ENCODE data around the gene TTLL1.

TTLL1 gene

DNA sequence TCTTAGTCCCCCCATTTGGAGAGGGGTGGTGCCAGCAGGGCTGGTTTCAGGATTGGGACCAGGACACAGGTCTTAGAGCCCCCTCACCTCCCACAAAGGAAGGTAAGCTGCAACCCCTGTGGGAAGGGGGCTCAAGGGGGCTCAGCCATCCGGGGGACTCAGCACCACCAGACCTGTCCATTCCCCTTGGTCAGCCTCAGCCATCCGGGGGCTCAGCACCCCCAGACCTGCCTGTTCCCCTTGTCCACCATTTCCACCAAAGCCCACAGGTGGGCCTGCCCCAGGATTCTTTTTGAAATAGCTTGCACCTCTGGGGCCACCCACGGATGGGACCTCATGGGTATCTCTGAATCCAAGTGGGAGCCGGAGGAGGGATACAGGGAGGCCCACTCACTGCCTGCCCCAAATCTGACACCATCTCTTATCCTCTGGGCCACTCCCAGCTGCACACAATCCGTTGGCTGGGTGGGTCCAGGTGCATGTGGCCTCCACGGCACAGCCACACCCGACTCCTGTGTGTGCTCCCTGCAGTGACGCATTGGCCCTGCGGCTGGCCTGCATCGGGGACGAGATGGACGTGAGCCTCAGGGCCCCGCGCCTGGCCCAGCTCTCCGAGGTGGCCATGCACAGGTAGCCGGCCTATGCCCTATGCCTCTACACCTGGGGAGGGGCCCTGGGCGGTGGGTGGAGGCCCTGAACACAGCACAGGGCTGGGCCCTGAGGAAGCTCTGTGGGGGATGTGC, 38.1 kb upstream of the TTLL1 start:
- Histone ChIP-seq H3K9ac (ENCODE audit: low read length) (no peak overlapping the region), H3K36me3 (ENCODE audit: control insufficient read depth, insufficient read depth, low read length, severe bottlenecking) (peaks cover 4% of the 10 kb centered on the region), H3K4me1 (ENCODE audit: control insufficient read depth, insufficient read depth, low read length) (peaks cover 4% of the 10 kb centered on the region), H3K4me3 (ENCODE audit: low read length) (no peak overlapping the region), H3K27me3 (replicated peaks; ENCODE audit: control insufficient read depth, insufficient read depth, low read length) (no peaks in the 10 kb centered on the region), H3K9me3 (ENCODE audit: control insufficient read depth, low read length) (no peaks in the 10 kb centered on the region)
- no peak for DNase-seq (ENCODE audit: low read depth)

DNA sequence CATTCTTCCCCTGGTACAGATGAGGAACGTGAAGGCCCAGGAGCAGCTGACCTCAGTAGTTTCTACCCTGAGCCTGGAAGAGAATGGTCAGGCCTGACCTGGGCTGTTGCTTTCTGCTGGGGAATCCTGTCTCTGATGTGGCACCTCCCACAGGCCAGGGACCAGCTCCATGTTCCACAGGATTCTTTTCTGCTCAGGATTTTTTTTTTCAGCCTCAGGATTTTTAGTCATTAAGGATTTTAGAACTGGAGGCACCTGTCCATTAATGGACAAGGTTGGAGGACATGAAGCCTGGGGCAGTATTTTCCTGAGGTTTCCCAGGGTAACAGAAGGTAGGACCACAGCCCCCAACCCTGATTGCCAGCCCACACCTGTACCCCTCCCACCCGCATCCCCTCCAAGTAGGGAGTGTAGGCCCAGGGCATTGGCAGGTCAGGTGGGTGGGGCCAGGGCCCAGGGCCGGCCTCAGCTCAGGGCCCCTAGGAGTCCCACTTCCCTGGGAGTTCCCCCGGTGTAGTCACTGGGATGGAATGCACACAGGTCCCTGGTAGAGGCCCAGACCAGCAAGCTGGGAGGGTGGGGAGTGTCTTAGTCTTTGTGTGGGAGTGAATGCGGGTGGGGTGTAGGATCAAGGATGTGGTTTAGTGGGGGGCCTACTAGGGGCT, 37.4 kb upstream of the TTLL1 start:
- no peak overlapping the region for H3K4me3 ChIP-seq (ENCODE audit: low read length)
- no peaks in the 10 kb centered on the region for H3K27me3 ChIP-seq (replicated peaks; ENCODE audit: control insufficient read depth, insufficient read depth, low read length)
- H3K4me1 ChIP-seq (ENCODE audit: control insufficient read depth, insufficient read depth, low read length): peaks cover 4% of the 10 kb centered on the region
- no peak overlapping the region for H3K9ac ChIP-seq (ENCODE audit: low read length)
- no peaks in the 10 kb centered on the region for H3K9me3 ChIP-seq (ENCODE audit: control insufficient read depth, low read length)
- peak; percentile 67 for DNase-seq (ENCODE audit: low read depth)
- peaks cover 2% of the 10 kb centered on the region for H3K36me3 ChIP-seq (ENCODE audit: control insufficient read depth, insufficient read depth, low read length, severe bottlenecking)

DNA sequence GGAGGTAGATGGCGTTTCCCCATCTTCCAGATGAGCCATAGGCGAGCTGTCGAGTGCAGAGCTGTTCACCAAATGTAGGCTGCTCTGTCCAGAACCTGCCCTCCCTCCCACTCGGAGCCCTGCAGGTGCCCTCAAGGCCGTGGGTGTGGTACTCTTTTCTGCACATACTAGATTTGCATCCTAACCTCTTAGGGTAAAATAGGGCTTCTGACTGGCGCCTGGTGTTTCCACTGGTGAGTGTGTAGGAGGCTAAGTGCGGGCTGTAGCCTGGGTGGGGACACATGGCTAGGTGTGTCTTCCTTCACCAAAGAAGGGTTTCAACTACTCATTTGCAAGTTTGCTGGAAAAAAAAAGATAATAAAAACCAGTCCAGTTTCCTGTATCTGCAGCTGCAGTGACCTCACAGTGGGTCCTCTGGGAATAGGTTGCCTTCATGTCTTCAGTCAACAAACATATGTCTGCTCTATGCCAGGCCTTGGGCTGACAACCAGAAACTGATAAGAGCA, 29.8 kb upstream of the TTLL1 start:
- no peak for DNase-seq (ENCODE audit: low read depth)
- no peaks in the 10 kb centered on the region for H3K4me1 ChIP-seq (ENCODE audit: control insufficient read depth, insufficient read depth, low read length)
- no peaks in the 10 kb centered on the region for H3K9me3 ChIP-seq (ENCODE audit: control insufficient read depth, low read length)
- H3K27me3 ChIP-seq (replicated peaks; ENCODE audit: control insufficient read depth, insufficient read depth, low read length): peaks cover 8% of the 10 kb centered on the region
- no peak overlapping the region for H3K4me3 ChIP-seq (ENCODE audit: low read length)
- H3K36me3 ChIP-seq (ENCODE audit: control insufficient read depth, insufficient read depth, low read length, severe bottlenecking): no peaks in the 10 kb centered on the region
- H3K9ac ChIP-seq (ENCODE audit: low read length): no peak overlapping the region

DNA sequence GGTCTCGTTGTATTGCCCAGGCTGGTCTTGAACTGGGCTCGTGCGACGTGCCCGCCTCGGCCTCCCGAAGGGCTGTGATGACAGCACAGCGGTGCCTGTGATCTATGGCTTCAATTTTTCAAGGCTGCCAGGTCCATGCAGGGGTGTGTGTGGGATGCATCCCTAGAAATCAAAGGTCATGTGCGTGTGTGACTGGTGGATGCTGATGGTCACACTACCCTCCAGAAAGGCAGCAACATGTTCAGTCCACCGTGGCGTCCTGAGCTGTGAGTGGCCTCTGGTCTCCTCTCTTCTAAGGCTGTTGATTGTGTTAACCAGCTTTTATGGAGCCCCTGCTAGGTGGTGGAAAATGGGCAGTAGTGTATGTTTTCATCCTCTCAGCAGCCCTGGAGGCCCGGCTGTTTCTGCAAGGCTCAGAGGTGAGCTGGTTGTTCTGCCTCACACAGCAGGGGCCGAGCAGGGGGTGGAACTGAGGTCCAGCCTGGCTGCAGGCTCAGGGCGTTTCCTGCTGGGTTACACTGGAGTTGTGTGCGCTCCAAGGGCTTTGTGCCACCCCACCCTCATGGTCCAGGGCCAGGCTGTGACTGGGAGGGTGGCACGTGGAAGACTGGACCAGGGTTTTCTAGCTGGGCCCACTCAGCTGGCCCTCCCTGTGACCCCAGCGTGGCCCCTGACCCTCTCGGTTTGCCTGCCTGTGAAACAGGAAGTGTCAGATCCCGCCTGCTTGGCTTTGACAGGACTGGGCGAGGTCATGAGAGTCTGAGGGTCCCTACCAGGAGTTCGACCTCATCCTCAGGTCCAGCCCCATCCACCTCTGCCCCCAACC, 29.0 kb upstream of the TTLL1 start:
- H3K4me3 ChIP-seq (ENCODE audit: low read length): no peak overlapping the region

DNA sequence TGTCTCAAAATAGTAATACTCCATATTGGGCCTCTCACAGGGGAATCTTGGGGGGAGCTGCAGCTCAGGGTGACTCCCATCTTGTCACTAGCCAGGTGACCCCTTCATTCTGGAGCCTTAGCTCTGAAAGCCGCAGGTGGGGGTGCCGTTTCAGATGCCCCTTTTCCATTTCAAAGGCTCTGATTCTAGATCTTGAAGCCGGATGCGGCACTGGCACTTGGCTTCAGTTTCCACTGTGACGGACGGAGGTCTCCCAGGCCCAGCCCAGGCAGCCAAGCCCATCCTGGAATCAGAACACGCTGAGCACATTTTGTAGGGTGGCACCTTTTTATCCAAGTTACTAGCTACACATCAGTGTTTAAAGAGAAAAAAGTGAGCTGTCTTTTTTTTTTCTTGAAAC, 27.7 kb upstream of the TTLL1 start:
- no peaks in the 10 kb centered on the region for H3K4me1 ChIP-seq (ENCODE audit: control insufficient read depth, insufficient read depth, low read length)
- no peaks in the 10 kb centered on the region for H3K36me3 ChIP-seq (ENCODE audit: control insufficient read depth, insufficient read depth, low read length, severe bottlenecking)
- no peaks in the 10 kb centered on the region for H3K9me3 ChIP-seq (ENCODE audit: control insufficient read depth, low read length)
- DNase-seq (ENCODE audit: low read depth): no peak
- no peak overlapping the region for H3K4me3 ChIP-seq (ENCODE audit: low read length)
- H3K9ac ChIP-seq (ENCODE audit: low read length): no peak overlapping the region
- H3K27me3 ChIP-seq (replicated peaks; ENCODE audit: control insufficient read depth, insufficient read depth, low read length): peaks cover 13% of the 10 kb centered on the region

More for the DNA sequence above, 29.0 kb upstream of the TTLL1 start:
- no peak for DNase-seq (ENCODE audit: low read depth)
- no peaks in the 10 kb centered on the region for H3K36me3 ChIP-seq (ENCODE audit: control insufficient read depth, insufficient read depth, low read length, severe bottlenecking)
- no peaks in the 10 kb centered on the region for H3K4me1 ChIP-seq (ENCODE audit: control insufficient read depth, insufficient read depth, low read length)
- no peak overlapping the region for H3K9ac ChIP-seq (ENCODE audit: low read length)
- H3K27me3 ChIP-seq (replicated peaks; ENCODE audit: control insufficient read depth, insufficient read depth, low read length): peaks cover 11% of the 10 kb centered on the region
- H3K9me3 ChIP-seq (ENCODE audit: control insufficient read depth, low read length): no peaks in the 10 kb centered on the region

DNA sequence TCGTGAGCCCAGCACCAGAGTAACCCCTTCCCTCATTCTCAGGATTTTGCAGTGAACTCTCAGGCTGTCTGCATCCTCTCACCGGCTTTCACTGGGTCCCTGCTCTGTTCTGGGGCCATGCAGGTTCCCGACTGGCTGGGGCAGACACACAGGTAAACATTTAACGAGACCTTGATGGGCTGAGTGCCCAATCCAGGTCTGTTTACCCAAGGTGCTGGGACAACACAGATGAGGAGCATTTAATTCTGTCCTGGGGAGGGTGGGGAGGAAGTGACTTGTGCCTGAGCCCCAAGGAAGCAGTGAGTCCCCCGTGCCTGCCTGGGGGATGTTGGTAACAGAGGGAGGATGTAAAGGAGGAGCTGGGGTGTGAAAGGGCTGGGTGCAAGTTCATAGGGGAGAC, 25.8 kb upstream of the TTLL1 start:
- peaks cover 29% of the 10 kb centered on the region for H3K27me3 ChIP-seq (replicated peaks; ENCODE audit: control insufficient read depth, insufficient read depth, low read length)

DNA sequence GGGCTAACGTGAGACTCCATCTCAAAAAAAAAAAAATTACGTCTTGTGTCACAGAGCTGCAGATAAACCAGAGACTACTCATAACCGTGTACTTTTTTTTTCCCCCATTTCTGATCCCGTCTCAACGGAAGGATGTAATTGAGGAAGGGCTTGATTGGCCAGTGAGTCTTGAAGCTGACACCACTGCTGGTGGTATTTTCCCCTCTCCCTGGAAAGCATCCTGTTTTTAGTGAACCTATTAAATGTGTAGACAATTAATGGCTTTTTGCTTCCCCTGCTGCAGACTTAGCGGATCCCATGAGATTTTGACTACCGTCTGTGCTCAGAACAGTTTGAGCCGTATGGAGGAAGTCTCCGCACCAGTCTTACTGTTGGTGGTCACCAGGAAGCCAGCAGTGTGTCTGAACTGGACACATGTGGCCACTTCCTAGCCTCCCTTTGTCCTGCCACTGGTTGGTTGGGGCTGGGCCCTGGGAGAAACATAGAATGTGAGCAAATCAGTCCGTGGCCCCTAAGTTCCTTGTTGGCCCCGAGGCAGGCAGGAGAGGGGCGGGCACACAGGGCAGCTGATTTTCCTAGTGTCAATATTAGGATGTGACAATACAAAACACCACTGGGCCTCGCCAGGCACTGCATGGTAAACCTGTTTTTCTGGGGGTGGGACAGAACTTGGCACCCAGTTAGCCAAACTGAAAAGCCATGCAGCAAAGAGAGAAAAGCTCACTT, 24.5 kb upstream of the TTLL1 start:
- Histone ChIP-seq H3K4me3 (ENCODE audit: low read length) (no peak overlapping the region), H3K27me3 (replicated peaks; ENCODE audit: control insufficient read depth, insufficient read depth, low read length) (peaks cover 38% of the 10 kb centered on the region)

More for the DNA sequence above, 25.8 kb upstream of the TTLL1 start:
- peaks cover 6% of the 10 kb centered on the region for H3K4me1 ChIP-seq (ENCODE audit: control insufficient read depth, insufficient read depth, low read length)
- no peaks in the 10 kb centered on the region for H3K9me3 ChIP-seq (ENCODE audit: control insufficient read depth, low read length)
- DNase-seq (ENCODE audit: low read depth): no peak
- no peak overlapping the region for H3K4me3 ChIP-seq (ENCODE audit: low read length)
- no peak overlapping the region for H3K9ac ChIP-seq (ENCODE audit: low read length)
- H3K36me3 ChIP-seq (ENCODE audit: control insufficient read depth, insufficient read depth, low read length, severe bottlenecking): no peaks in the 10 kb centered on the region

DNA sequence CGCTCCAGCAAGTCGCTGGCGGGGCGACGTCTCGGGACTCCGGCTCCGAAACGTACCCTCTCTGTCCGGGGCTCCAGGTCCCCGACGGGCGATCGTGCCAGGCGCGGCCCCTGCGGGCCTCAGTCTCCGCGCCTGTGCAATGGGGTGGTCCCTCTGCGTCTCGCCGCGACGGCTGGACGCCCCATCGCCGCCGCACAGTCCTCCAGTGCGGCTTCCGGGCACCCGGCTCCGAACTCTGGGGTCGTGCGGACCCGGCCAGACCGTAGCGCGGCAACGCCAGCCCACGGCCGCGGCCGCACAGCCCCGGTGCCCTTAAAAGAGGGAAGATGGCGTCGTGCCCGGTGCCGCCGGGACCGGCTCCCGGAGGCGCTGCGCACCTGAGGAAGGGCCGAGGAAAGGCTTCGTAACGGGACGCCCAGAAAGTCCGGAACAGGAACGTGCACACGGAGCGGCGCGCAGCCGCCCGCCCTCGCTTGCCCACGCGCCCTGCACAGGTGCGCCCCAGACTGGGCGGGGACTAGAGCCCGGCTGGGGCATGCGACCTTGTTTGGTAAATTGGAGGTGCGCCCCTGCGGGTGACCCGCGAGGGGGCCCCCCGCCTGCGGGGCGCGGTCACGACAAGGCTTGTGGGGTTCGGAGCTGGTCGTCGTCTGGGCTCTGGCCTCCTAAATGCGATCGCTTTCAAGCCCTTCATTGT, 21.9 kb upstream of the TTLL1 start:
- H3K9ac ChIP-seq (ENCODE audit: low read length): peak overlapping the region; percentile 25
- H3K36me3 ChIP-seq (ENCODE audit: control insufficient read depth, insufficient read depth, low read length, severe bottlenecking): no peaks in the 10 kb centered on the region
- peak; percentile 21 for DNase-seq (ENCODE audit: low read depth)
- no peaks in the 10 kb centered on the region for H3K9me3 ChIP-seq (ENCODE audit: control insufficient read depth, low read length)
- H3K4me3 ChIP-seq (ENCODE audit: low read length): peak overlapping the region; percentile 70
- H3K27me3 ChIP-seq (replicated peaks; ENCODE audit: control insufficient read depth, insufficient read depth, low read length): peaks cover 51% of the 10 kb centered on the region
- H3K4me1 ChIP-seq (ENCODE audit: control insufficient read depth, insufficient read depth, low read length): peaks cover 6% of the 10 kb centered on the region

More for the DNA sequence above, 24.5 kb upstream of the TTLL1 start:
- Histone ChIP-seq H3K9me3 (ENCODE audit: control insufficient read depth, low read length) (no peaks in the 10 kb centered on the region), H3K4me1 (ENCODE audit: control insufficient read depth, insufficient read depth, low read length) (peaks cover 6% of the 10 kb centered on the region), H3K36me3 (ENCODE audit: control insufficient read depth, insufficient read depth, low read length, severe bottlenecking) (no peaks in the 10 kb centered on the region), H3K9ac (ENCODE audit: low read length) (no peak overlapping the region)
- no peak for DNase-seq (ENCODE audit: low read depth)

DNA sequence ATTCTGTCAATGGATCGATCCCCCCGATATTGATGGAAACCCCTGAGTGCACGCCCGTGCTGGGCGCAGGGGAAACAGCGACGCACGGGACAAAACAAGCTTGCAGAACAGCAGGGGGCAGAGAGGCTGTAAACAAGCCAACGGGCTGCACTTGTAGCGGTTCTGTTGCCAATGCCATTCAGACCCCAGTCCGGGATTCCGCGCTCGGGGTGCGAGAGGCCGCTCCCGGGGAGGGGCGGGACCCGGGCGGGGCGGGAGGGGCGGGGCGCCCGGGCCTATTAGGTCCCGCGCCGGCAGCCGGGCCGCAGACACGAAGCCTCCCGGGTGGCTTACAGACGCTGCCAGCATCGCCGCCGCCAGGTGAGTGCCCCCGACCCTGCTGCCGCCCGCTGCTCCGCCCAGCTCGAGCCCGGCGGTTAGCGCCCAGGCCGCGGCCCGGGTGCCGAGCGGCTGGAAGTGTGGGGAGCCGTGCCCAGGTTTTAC, 21.3 kb upstream of the TTLL1 start, which contains the start of gene BIK:
TSS of gene BIK (plus strand) at position 307 of the 483 bp plus-strand sequence. CDS start 13,273 bp downstream, outside the sequence.
- H3K9ac ChIP-seq (ENCODE audit: low read length): peak within 1 kb of the TSS; percentile 25
- peak; percentile 53 for DNase-seq (ENCODE audit: low read depth)

DNA sequence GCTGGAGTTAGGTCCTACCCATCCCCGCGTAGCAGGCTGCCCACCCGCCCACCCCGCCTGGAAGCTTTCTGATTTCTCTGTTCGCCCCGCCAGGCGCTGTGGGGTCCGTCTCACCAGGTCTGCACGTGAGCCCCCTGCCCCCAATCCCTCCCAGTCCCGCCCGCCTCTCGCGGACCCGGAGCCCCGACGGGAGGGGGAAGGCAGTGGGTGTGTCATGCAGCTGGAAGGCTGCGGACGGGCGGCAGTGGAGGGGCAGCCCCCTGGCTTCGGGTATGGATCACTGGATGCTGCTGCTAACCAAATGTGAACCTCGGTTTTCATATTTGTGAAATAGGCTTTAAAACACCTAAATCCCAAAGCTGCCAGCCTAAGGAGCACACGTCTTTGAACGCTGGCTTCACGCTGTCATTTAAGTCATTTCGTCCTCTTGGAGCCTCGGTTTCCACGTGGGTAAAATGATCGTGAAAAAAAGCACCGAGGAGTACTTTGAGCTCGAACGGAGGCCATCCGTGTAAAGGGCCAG, 20.8 kb upstream of the TTLL1 start:
- Histone ChIP-seq H3K9ac (ENCODE audit: low read length) (peak overlapping the region; percentile 20), H3K4me1 (ENCODE audit: control insufficient read depth, insufficient read depth, low read length) (peaks cover 6% of the 10 kb centered on the region), H3K9me3 (ENCODE audit: control insufficient read depth, low read length) (no peaks in the 10 kb centered on the region), H3K36me3 (ENCODE audit: control insufficient read depth, insufficient read depth, low read length, severe bottlenecking) (no peaks in the 10 kb centered on the region), H3K4me3 (ENCODE audit: low read length) (peak overlapping the region; percentile 69), H3K27me3 (replicated peaks; ENCODE audit: control insufficient read depth, insufficient read depth, low read length) (peaks cover 49% of the 10 kb centered on the region)
- DNase-seq (ENCODE audit: low read depth): peak; percentile 30

More for the DNA sequence above, 21.3 kb upstream of the TTLL1 start, which contains the start of gene BIK:
- no peaks in the 10 kb centered on the region for H3K36me3 ChIP-seq (ENCODE audit: control insufficient read depth, insufficient read depth, low read length, severe bottlenecking)
- H3K9me3 ChIP-seq (ENCODE audit: control insufficient read depth, low read length): no peaks in the 10 kb centered on the region
- H3K4me1 ChIP-seq (ENCODE audit: control insufficient read depth, insufficient read depth, low read length): peaks cover 6% of the 10 kb centered on the region
- H3K4me3 ChIP-seq (ENCODE audit: low read length): peak within 1 kb of the TSS; percentile 70
- peaks cover 51% of the 10 kb centered on the region for H3K27me3 ChIP-seq (replicated peaks; ENCODE audit: control insufficient read depth, insufficient read depth, low read length)

All from adipocyte (in vitro differentiated cells).